LNCAP (cell line): ENCODE measurements around the gene KCNK17.

ENCODE experiments used
- CTCF ChIP-seq: fragments of 450-650 bp; IDR thresholded peaks from 2 replicates; pipeline ENCODE4 v1.5.1; 2017; ENCODE audit warnings: mild to moderate bottlenecking

The KCNK17 gene

GRCh38 chr6:39330476-39330875 is 16.3 kb upstream of the KCNK17 start:
- TF ChIP-seq CTCF = no peak

GRCh38 chr6:39330057-39330456 is 15.8 kb upstream of the KCNK17 start:
- no peak for TF ChIP-seq CTCF

GRCh38 chr6:39328066-39328465 is 13.8 kb upstream of the KCNK17 start:
- no peak for TF ChIP-seq CTCF

GRCh38 chr6:39327507-39327906 is 13.3 kb upstream of the KCNK17 start:
- TF ChIP-seq CTCF = no peak

GRCh38 chr6:39322306-39322850 is 8.2 kb upstream of the KCNK17 start, which contains the start of gene KCNK16:
TSS of gene KCNK16 (minus strand) at chr6:39322702. CDS start at chr6:39322540, 162 bp downstream.
- no peak for TF ChIP-seq CTCF

- TF ChIP-seq CTCF = no peak
Measured at GRCh38 chr6:39321761-39322160, 7.5 kb upstream of the KCNK17 start.

GRCh38 chr6:39320363-39320984 is 6.3 kb upstream of the KCNK17 start:
- TF ChIP-seq CTCF = no peak
